GM18907 (cell line): ENCODE data around the gene SCG5.
A peak's percentile ranks its signal among the peaks of the same experiment; 100 is the strongest.

Experiments used
- ATAC-seq: cut with Tn5 transposase; IDR thresholded peaks from one replicate; pipeline ENCODE4 v1.9.1; 2021; ENCODE audit warnings: mild to moderate bottlenecking, moderate library complexity; ENCODE audit not compliant: unreplicated experiment

The SCG5 gene

DNA sequence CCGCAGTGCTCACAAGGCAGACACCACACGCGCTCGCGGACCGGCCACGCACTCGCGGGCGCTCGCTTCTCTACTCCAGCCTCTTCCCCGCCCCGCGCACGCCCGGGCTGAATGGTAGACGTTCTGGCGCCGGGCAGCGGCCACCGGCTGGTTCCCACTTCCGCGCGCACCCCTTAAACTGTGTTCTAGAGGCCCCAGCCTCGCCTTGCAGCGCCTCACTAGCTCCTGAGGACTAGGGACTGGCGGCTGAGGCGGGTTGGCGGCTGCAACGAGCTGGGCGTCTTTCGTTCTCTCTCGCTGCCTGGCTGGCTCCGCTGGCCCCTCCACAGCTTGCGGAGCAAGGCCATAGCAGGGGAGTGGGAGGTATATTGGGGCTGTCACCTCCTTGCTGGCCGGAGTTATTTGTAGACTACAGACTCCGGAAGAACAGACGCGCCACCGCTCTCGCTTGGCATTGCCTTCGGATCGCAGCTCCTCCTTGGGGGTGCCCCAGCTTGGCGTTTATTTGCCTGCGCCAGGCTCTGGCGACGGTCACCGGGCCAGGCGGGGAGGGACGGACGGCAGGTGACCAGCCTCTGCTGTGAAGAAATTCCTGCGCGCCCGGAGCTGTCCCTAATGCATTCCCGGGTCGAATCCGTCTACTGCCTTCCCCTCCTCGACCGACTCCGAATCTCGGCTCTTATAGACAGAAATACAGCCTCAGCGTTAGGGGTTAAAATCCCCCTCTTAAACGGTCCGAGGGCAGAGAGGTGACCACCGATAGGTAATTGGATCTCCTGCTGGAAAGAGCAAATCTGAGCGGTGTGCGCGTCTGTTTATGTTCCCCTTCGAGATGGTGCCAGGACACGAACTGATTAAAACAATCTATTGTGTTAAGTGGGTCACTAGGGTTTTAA, 77.6 kb downstream of the SCG5 start:
- no peak for ATAC-seq

DNA sequence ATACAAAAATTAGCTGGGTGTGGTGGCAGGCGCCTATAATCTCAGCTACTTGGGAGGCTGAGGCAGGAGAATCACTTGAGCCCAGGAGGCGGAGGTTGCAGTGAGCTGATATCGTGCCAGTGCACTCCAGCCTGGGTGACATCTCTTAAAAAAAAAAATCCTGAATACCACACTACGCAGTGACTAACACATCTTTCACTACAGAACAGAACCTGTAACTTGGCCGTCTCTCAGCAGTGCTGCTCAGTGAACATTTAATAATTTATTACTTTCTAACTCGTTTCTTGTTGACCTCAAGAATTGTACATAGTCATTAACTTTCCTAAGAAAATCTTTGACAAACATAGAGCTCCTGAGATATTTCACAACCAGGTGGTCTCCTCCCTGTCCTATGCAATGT, 80.1 kb downstream of the SCG5 start:
- ATAC-seq: no peak

DNA sequence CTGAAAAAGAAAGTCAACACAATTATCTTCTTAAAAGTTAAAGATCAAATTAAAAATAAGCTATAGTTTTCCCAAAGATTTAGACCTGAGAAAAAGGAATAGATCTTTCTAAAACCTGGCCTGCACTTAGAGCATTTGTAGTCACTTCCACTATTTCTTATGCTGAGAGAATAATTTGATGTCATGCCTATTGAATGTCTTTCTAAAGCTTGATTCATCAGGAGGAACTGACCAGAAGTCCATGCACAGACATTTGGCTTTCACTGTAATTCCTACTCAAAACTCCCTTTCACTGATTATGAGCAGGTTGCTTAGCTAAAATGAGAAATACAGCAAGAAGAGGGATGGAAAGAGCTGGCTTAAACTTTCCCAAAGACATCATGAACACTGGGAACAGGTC, 80.6 kb downstream of the SCG5 start:
- ATAC-seq: no peak

DNA sequence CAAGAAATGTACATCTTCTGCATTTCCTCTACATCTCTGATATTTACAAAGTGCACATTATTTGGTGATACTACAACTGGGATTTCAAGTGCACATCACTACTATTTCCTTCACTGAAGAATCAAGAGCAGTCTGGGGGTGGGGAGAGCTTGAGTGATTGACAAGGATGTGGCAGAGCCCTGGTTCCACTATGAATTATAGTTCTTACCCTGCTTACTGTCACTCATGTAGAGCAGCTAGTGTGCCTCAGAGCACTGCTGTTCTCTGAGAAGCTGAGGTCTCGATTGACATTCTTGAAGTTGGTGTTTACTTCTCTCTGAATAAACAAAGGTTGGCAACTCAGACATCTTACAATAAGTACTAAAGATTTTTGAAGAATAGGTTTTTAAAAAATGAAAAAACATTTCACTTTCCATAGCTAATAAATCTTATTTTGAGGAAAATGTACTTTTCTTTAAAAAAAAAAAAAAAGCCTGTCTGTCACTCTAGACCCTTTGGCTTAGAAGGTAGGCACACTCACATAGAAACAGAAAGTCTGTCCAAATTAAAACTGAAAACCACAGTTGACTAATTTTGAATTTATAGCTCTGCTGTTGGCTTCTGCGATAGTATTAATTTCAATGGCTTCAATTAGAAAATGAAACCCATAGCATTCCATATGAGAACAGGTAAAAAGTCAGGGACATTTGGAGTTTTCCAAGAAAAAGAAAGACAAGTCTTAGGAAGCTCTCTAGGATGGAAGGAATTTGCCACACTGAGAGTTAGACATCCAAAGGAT, 81.8 kb downstream of the SCG5 start:
- ATAC-seq: peak; percentile 95

DNA sequence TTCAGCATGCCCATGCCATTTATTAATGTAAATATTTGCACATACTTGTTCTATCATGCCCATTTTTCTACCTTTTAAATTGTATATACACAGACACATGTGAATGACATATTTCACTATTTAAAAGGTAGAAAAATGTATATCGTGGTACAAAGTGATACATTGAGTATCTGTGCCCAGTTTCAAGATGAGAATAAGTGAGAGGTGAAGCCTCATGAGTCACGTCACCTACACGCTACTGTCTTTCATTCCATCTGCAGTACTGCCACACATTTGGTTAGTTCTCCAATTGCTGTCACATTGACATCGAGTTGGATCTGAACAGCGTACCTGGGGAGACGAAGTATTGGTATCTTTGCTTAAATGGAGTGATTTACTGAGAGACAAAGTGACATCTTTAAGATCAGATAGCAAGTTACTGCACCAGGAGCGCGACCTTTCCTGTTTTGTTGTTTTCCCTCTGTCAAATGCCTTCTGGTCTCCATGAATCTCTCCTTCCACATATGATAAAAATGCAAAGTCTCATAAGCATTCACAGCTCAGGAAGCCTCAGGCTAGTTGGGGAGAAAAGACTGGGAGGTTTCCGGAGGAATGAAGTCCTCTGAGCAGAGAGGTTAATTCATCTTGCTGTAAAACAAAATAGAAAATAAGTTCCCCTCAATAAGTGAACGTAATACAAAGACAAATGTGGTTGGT, 88.3 kb downstream of the SCG5 start:
- ATAC-seq: no peak

DNA sequence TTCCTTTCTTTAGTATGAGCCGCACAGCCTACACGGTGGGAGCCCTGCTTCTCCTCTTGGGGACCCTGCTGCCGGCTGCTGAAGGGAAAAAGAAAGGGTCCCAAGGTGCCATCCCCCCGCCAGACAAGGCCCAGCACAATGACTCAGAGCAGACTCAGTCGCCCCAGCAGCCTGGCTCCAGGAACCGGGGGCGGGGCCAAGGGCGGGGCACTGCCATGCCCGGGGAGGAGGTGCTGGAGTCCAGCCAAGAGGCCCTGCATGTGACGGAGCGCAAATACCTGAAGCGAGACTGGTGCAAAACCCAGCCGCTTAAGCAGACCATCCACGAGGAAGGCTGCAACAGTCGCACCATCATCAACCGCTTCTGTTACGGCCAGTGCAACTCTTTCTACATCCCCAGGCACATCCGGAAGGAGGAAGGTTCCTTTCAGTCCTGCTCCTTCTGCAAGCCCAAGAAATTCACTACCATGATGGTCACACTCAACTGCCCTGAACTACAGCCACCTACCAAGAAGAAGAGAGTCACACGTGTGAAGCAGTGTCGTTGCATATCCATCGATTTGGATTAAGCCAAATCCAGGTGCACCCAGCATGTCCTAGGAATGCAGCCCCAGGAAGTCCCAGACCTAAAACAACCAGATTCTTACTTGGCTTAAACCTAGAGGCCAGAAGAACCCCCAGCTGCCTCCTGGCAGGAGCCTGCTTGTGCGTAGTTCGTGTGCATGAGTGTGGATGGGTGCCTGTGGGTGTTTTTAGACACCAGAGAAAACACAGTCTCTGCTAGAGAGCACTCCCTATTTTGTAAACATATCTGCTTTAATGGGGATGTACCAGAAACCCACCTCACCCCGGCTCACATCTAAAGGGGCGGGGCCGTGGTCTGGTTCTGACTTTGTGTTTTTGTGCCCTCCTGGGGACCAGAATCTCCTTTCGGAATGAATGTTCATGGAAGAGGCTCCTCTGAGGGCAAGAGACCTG, 89.5 kb downstream of the SCG5 start:
- ATAC-seq: no peak

DNA sequence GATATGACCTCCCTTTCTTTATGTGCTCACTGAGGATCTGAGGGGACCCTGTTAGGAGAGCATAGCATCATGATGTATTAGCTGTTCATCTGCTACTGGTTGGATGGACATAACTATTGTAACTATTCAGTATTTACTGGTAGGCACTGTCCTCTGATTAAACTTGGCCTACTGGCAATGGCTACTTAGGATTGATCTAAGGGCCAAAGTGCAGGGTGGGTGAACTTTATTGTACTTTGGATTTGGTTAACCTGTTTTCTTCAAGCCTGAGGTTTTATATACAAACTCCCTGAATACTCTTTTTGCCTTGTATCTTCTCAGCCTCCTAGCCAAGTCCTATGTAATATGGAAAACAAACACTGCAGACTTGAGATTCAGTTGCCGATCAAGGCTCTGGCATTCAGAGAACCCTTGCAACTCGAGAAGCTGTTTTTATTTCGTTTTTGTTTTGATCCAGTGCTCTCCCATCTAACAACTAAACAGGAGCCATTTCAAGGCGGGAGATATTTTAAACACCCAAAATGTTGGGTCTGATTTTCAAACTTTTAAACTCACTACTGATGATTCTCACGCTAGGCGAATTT, 91.2 kb downstream of the SCG5 start:
- no peak for ATAC-seq

DNA sequence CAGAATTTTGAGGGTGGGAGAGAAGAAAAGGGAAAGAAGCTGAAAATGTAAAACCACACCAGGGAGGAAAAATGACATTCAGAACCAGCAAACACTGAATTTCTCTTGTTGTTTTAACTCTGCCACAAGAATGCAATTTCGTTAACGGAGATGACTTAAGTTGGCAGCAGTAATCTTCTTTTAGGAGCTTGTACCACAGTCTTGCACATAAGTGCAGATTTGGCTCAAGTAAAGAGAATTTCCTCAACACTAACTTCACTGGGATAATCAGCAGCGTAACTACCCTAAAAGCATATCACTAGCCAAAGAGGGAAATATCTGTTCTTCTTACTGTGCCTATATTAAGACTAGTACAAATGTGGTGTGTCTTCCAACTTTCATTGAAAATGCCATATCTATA, 91.8 kb downstream of the SCG5 start:
- ATAC-seq: no peak

DNA sequence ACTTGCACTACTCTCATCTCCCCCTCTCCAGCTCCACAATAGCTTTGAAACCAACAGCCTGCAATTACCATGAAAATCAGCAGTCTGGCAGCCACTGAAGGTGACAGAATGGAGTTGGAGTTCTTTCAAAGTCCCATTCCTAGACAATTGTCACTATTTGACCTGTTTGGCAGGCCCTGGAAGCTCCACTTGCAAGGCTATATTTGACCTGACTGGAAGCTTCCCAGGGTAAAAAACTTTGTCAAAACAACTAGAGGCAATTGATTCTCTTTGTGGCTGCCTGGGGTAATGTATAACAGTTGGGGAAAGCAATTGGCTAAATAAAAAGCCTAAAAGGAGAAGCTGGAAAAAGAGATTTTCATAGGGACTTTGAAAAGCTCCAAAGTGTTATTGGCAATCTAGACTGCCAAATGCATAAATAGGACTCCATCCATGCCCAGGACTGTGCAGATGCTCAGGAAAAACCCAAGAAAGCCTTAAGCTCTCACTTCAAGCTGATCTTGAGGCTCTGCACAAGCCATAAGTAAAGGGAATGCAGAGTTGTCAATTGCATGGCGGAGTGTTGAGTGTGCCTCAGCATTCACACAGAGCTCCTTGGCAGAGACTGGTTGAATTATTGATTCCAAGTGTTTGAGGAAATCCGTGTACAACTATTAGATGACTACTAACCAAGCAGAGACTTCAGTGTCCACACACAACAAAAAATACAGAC, 94.6 kb downstream of the SCG5 start:
- ATAC-seq: no peak

DNA sequence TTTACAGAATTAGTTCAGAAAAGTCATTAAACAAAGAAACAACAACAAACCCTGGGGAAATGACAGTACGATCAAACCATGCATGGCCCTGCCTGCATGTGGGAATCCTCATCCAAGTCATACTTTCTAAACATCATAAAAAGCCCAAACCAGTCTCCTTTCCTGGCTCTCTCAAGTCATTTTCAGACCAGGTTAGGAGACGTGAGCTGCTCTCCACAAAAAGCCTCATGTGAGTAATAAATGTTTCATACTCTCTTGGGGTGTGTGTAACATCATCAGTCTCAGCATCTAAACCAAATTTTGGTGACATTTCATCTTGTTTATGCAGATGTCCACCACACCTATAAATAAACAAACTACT, 95.2 kb downstream of the SCG5 start:
- no peak for ATAC-seq

DNA sequence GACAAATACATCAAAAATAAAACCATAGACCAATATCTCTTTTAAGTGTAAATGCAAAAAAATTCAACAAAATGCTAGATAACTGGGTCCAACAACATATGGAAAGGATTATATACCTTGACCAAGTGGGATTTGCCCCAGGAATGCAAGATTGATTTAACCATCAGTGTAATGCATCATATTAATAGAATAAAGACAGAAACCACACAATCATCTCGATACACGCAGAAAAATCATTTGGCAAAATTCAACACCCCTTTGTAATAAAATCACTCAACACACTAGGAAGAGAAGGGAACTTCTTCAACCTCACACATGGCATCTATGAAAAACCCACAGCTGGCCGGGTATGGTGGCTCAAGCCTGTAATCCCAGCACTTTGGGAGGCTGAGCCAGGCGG, 95.8 kb downstream of the SCG5 start:
- no peak for ATAC-seq

DNA sequence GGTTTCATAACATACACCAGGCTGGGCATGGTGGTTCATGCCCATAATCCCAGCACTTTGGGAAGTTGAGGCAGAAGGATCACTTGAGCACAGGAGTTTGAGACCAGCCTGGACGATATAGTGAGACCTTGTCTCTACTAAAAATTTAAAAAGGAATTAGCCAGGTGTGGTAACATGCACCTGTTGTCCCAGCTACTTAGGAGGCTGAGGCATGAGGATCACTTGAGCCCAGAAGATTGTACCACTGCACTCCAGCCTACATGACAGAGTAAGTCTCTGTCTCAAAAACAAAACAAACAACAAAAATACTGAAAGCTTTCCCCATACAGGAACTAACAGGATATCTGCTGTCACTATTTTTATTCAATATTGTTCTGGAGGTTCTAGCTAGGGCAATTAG, 97.2 kb downstream of the SCG5 start:
- ATAC-seq: no peak

DNA sequence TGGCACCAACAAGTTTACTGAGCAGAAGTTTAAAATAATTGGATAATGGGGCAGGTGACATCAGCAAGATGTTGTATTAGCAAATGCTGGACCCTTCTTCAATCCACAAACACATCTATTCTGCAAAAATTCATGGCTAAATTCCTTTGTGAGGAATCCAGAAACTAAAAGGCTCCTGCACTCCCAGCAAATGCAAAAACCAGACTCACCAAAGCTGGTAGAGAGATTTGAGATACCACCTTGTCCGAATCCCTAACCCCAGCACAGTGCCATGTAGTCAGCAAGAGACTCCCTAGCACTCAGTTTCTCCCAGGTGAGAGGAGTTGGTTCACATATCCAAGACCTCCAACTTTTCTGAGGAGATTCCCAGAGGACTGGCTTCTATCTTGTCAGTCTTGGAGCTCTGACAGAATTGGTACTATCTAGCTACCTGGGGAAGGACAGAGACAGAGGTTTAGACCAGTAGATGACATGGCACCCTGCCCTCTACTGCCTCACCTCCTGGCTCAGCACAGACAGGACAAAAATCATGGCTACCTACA, 98.1 kb downstream of the SCG5 start:
- ATAC-seq: no peak

DNA sequence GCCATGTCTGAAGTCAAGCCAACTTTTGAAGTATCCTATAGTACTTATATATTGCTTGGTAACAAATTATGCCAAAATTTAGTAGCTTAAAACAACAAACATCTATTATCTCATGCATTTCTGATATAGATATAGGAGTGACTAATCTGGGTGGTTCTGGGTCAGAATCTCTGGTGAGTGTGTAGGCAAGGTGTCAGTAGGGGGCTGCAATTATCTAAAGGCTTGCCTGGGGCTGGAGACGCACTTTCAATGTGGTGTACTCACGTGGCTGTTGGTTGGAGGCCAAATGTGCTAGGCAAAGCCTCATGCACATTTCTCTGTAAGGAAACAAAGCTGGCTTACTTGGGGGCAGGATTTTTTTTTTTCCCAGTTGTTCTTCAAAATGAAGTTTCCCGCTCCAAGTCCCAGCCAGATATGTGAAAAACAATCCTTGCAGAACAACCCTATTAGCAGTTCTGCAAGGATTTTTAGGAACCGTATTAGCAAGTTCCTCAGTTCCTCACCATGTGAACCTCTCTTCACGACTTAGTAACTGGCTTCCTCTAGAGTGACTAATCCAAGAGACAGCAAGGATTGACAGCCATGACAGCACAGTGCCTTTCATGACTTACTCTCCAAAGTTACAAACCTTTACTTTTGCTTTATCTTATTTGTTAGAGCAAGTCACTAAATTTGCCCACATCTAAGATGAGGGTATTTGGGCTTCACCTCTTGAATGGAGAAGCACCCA, 102.1 kb downstream of the SCG5 start:
- no peak for ATAC-seq

DNA sequence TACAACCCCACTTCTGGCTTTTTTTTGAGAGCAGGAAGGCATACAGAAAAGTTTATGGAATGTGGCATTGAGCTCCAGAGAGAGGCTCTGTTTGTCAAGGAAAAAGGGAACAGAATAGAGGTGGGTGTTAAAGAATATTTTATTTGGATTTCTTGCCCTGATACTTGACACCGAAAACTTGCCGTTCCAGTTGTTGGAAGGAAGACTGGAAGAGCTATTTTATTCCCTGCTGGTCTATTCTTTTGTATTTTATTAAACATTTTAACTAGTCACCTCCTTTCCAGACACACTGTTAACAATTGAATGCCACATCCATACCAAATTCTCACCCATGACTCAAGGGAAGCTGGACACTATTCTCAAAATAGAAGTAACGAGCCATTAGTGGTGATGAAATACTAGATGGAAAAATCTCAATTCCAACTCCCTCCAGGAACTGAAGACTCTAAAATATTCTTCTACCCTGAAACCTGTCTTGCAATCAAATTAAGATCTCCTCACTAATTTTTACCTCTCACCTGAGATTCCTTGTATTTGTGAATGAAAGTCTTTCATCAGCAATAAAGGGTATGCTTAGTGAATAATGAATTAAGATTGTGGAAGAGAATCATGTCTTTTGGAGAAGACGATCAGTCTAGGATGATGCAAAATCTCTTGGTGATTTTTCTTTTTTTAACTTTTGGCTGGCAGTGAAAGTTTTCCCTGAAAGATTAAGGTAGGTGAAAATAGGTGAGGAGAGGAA, 104.8 kb downstream of the SCG5 start:
- no peak for ATAC-seq
